NCI-H1092 treated with DMSO at 0.1 percent for 48 hours (cell line): Measurements from ENCODE around the gene CHCHD6.
"Not testable (repeated sequence)": the region's sequence is repeated elsewhere in the genome, so short reads cannot be mapped to it uniquely, and the experiment has no call there.

ENCODE experiments used
- DNase-seq: peaks from one replicate; lab custom pipeline; 2025; lab: John Stamatoyannopoulos, UW

CHCHD6 gene

DNA sequence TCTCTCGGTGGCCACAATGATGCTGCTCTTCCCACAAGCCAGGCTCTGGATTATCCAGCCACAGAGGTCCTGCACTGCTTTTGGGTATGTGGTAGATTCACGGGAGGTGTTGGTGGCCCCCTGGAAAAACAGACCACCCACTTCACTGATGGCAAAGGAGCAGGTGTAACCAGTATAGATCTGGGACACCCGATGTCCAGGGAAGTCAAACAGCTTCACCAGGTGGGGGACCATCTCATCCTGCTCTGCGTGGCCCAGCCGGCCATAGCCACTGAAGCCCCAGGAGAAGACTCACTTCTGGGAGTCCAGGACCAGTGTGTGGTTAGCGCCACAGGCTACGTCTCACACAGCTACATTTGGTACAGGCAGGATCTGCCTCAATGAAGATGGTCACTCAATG, 62.6 kb downstream of the CHCHD6 start:
- DNase-seq = no peak

GRCh38 chr3:126768903-126769302, 64.9 kb downstream of the CHCHD6 start:
- DNase-seq = no peak

DNA sequence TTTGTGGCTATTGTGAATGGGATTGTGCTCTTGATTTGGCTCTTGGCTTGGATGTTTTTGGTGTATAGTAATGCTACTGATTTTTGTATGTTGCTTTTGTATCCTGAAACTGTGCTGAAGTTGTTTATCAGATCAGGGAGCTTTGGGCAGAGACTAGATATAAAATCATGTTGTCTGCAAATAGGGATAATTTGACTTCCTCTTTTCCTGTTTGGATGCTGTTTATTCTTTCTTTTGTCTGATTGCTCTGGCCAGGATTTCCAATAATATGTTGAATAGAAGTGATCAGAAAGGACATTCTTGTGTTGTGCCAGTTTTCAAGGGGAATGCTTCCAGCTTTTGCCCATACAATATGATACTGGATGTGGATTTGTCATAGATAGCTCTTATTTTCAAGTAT, 66.1 kb downstream of the CHCHD6 start:
- no peak for DNase-seq

DNA sequence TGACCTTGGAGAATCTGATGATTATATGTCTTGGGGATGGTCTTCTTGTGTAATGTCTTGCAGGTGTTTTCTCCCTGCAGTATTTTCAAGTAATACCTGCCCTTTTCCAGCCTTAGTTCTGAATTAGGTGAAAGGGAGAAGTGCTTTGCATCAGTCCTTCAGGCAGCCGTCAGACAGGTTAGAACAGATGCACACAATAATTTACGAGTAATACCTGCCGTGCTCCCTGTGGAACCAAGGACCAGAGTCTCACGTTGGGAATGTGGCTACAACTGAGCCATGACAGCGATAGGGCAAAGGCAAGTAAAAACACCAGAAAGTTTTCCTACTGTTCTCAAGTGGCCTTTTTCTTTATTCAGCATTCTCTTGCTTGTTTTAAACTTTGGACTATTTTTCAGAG, 69.1 kb downstream of the CHCHD6 start:
- no peak for DNase-seq

DNA sequence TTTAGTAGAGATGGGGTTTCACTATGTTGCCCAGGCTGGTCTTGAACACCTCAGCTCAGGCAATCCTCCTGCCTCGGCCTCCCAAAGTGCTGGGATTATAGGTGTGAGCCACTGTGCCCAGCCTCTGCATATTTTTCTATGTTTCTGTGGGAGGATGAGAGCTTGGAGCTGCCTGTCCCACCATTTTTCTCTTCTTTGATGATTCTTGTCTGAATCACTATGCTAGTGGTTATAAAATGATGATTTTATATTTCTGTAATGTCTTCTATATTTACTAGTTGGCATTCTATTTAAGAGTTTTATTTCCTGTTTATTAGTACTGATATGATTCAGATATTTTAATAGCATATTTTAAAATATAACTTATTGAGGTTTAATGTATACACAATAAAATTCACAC, 69.7 kb downstream of the CHCHD6 start:
- no peak for DNase-seq

DNA sequence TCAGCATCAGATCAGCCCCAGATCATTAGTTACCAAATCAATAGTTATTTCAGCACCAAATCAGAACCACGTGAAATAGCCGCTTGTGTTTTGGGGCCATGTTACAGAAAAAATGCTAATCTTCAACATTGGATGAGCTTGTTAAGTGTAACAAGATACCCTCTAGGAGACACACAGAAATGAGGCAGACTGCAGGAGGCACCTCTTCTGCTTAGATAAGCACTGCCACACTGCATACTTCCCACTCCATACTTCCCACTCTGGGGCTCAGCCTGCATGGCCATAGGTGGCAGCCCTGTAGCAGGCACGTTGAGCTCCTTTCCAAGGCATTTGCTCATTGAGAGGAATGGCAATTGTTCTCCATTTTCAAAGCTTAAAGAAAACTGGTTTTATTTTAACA, 73.3 kb downstream of the CHCHD6 start:
- DNase-seq = no peak

- DNase-seq = no peak
Observed at GRCh38 chr3:126780666-126781065, 76.6 kb downstream of the CHCHD6 start.

GRCh38 chr3:126781406-126781805, 77.4 kb downstream of the CHCHD6 start:
- no peak for DNase-seq

DNA sequence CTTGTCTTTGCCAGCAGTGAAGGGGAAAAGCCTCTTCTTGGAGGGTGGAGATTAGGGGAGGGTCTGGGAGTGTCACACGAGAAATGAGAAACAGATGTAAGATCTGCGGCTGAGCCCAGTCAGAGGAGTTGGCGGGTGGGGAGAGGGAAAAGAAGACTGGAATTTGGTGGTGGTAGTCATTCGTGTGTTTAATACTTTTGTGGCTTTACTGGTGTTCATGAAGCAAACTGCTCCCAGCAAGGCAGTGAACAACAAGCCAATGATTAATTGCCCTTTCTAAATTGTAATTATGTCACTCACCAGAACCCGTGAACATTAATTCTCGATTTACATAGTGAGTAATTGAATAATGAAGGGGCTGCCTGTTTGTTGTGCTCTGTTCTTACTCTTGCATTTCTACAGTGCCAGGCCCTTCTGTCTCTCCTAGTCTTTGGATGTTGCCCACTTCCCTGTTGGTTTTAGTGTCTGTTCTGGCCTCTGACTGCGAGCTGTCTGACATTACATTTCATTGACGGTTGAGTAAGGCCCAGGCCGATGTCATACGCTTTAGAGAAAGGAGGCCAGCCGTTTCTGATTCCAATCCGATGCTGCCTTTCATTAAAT, 78.0 kb downstream of the CHCHD6 start:
- DNase-seq = no peak

GRCh38 chr3:126782536-126782935, 78.5 kb downstream of the CHCHD6 start:
- DNase-seq = no peak

GRCh38 chr3:126784254-126784653, 80.2 kb downstream of the CHCHD6 start:
- no peak for DNase-seq

DNA sequence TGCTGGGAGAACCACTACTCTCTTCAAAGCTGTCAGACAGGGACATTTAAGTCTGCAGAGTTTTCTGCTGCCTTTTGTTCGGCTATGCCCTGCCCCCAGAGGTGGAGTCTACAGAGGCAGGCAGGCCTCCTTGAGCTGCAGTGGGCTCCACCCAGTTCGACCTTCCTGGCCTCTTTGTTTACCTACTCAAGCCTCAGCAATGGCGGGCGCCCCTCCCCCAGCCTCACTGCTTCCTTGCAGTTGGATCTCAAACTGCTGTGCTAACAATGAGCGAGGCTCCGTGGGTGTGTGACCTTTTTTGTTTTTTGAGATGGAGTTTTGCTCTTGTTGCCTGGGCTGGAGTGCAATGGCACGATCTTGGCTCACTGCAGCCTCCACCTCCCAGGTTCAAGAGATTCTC, 87.3 kb downstream of the CHCHD6 start:
- not testable (repeated sequence) for DNase-seq

- no peak for DNase-seq
Observed at GRCh38 chr3:126792998-126793397, 89.0 kb downstream of the CHCHD6 start.

GRCh38 chr3:126797563-126797962, 93.5 kb downstream of the CHCHD6 start:
- DNase-seq = no peak

DNA sequence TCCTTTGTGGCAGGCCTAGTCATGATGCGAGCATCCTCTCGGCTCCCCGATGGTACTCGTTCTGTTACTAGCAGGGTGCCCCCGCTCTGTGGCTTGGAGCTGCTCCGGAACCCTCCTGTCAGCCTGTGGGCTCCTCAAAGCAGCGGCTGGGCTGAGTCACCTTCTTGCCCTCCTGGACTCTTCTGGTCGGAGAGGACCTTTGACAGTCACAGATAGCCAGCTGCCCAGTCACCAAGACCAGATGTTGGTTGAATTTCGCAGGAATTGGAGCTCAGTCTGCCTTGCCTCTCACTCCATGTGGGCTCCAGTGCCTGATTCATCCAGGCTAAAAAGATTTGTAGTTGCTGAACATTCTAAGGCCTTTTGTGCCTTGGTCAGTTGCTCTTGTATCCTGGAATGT, 94.5 kb downstream of the CHCHD6 start:
- no peak for DNase-seq

DNA sequence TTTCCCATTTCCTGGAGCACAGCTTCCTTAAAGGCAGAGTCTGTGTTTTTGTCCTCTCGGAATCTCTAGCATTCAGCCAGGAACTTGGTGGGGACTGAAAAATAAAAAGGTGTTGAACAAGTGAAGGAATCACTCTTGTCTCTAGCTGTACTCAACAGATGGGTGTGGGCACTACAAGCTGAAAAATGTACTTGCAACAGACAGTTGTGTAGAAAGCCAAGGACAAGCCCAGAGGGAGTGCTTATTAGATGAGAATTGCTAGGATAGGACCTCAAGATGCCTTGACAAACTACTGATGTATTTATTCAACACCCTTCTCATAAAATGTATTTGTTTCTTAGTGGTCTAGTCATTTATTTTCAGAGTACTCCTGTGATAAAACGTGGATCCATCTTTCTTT, 95.1 kb downstream of the CHCHD6 start:
- DNase-seq = no peak

DNA sequence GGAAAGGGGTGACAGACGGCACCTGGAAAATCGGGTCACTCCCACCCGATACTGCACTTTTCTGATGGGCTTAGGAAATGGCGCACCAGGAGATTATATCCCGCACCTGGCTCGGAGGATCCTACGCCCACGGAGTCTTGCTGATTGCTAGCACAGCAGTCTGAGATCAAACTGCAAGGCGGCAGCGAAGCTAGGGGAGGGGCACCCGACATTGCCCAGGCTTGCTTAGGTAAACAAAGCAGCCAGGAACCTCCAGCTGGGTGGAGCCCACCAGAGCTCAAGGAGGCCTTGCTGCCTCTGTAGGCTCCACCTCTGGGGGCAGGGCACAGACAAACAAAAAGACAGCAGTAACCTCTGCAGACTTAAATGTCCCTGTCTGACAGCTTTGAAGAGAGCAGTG, 97.3 kb downstream of the CHCHD6 start:
- DNase-seq = not testable (repeated sequence)

DNA sequence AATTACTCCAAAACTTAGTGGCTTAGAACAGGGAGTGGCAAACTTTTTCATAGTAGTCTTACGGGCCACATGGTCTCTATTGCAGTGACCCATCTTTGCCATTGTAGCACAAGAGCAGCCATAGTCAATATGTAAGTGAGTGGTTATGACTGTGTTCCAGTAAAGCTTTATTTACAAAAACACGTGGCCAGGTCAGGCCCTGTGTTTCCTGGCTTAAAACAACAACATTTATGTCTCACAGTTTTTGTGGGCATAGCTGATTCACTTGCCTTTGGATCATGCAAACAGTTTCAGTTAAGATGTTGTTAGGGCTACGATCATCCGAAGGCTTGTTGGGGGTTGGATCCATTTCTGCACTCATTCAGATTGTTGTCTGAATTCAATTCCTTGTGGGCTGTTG, 103.8 kb downstream of the CHCHD6 start:
- no peak for DNase-seq

DNA sequence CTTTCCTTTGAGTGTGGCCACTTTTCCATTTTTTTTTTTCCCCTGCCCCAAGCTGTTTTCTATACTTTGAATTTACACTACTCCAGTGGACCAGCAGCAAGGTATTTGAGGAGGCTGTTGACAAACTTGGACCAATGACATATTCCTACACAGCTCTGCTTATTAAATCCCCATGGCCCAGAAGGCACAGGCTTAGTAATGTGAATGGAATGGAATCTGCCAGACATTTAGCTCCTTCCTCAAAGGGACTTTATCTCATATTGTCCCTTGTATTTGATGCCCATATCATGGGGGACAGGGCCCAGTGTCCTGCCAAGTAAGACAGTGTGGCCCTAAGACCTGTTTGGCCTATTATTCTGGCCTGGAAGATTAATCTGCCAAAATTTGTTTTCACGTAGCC, 107.5 kb downstream of the CHCHD6 start:
- no peak for DNase-seq

DNA sequence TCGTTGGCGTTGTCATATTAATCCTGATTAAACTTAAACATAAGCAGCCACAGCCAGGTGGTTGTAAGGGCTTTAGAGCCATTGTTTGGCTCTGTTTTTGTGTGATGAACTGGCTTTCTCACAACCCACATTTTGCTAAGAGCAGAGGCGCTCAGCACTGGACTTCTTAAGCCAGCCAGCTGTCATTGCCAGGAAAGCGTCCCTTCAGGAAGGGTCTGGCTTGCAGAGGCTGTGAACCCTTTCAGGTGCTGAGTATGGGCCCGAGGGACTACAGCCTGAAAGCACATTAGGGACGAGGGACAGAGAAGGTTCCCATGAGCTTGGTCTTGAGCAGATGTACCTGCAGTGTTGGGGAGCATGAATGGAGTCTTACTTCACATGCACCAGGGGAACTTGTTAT, 112.3 kb downstream of the CHCHD6 start:
- no peak for DNase-seq

GRCh38 chr3:126816986-126817777, 113.1 kb downstream of the CHCHD6 start:
- peak; percentile 74 for DNase-seq

DNA sequence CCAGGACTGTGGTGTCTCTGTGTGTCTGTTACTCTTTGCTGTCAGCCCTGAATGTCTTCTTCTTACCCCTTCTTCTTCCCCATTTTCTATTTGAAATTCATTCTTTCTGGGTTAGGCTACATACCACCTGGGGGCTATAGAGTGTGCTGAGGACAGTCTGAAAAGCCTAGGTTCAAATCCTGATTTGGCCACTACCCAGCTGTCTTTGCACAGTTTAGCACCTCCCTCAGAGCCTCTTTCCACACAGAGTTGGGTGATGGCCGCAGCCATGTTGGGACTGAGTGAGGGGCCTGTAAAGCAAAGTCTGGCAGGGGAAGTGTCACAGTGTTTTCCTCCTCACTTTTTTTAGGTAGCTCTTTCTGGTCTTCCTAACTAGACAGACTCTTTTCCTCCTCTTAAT, 113.7 kb downstream of the CHCHD6 start:
- no peak for DNase-seq

DNA sequence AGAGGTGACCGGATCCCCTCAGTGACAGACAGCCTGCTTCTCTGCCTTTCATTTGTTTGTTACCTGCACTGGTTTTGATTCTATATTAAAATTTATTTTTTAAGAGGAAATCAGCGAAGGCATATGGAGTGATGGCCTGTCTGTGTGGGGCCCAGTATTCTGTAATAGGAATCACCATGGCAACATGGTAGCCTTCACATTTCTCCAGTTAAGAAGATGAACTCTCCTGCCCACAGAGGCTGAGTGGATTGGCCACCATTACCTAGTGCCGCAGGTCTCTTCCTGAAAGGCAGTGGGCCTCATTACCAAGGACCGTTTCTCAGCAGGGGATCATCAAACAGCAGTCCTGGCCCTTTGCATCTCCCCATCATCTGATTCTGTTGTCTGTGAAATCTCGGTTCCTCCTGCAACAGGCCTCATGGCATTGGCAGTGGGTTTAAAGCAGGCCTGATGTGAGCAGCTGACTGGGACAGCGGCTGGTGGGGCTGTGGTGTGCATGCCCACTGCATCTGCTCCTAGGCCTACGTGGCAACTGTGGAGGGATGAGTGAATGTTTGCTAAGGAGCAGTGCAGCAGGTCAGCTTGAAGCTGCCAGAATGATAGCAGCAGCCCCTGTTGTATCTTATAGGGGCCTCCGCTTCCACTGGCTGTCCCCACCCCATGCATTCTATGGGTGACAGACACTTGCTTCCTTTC, 114.5 kb downstream of the CHCHD6 start:
- no peak for DNase-seq
